Measurements from ENCODE around the gene BRINP1. TPM values are rescaled to one million over a fixed set of nuclear protein-coding genes. Genes with fewer than 3 reads are reported as not detected.
A peak's percentile ranks its signal among the peaks of the same experiment; 100 is the strongest.

The BRINP1 gene
- total and polyA plus RNA-seq, 2 experiments from 2014 or later: 13.4 to 33.5 TPM

- TF ChIP-seq, protein P1, sequence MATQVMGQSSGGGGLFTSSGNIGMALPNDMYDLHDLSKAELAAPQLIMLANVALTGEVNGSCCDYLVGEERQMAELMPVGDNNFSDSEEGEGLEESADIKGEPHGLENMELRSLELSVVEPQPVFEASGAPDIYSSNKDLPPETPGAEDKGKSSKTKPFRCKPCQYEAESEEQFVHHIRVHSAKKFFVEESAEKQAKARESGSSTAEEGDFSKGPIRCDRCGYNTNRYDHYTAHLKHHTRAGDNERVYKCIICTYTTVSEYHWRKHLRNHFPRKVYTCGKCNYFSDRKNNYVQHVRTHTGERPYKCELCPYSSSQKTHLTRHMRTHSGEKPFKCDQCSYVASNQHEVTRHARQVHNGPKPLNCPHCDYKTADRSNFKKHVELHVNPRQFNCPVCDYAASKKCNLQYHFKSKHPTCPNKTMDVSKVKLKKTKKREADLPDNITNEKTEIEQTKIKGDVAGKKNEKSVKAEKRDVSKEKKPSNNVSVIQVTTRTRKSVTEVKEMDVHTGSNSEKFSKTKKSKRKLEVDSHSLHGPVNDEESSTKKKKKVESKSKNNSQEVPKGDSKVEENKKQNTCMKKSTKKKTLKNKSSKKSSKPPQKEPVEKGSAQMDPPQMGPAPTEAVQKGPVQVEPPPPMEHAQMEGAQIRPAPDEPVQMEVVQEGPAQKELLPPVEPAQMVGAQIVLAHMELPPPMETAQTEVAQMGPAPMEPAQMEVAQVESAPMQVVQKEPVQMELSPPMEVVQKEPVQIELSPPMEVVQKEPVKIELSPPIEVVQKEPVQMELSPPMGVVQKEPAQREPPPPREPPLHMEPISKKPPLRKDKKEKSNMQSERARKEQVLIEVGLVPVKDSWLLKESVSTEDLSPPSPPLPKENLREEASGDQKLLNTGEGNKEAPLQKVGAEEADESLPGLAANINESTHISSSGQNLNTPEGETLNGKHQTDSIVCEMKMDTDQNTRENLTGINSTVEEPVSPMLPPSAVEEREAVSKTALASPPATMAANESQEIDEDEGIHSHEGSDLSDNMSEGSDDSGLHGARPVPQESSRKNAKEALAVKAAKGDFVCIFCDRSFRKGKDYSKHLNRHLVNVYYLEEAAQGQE (IDR thresholded peaks at IDR 0.05; ENCODE audit: unreplicated experiment): no peak
- TF ChIP-seq EZH2phosphoT487 (IDR thresholded peaks at IDR 0.05; ENCODE audit: unreplicated experiment) (no peak), ETS1 (IDR thresholded peaks at IDR 0.05) (no peak), NANOG (IDR thresholded peaks at IDR 0.05; ENCODE audit: borderline replicate concordance) (no peak)
Measured at GRCh38 chr9:119372951-119373350, 3.7 kb upstream of the BRINP1 start (continued).

- no peak overlapping the region for H2AFZ ChIP-seq
- no peaks in the 10 kb centered on the region for H3K36me3 ChIP-seq (ENCODE audit: insufficient read depth)
- no peak overlapping the region for H3K27ac ChIP-seq (ENCODE audit: low read depth)
- ATAC-seq (peak; percentile 20), DNase-seq (ENCODE audit: low spot score) (peak; percentile 87)
- H3K9me2 ChIP-seq (ENCODE audit: insufficient read depth): no peaks in the 10 kb centered on the region
- H3K27me3 Mint-ChIP-seq (ENCODE audit: insufficient read depth, low read depth, poor library complexity): peaks cover 6% of the 10 kb centered on the region
- TF ChIP-seq, protein P2, sequence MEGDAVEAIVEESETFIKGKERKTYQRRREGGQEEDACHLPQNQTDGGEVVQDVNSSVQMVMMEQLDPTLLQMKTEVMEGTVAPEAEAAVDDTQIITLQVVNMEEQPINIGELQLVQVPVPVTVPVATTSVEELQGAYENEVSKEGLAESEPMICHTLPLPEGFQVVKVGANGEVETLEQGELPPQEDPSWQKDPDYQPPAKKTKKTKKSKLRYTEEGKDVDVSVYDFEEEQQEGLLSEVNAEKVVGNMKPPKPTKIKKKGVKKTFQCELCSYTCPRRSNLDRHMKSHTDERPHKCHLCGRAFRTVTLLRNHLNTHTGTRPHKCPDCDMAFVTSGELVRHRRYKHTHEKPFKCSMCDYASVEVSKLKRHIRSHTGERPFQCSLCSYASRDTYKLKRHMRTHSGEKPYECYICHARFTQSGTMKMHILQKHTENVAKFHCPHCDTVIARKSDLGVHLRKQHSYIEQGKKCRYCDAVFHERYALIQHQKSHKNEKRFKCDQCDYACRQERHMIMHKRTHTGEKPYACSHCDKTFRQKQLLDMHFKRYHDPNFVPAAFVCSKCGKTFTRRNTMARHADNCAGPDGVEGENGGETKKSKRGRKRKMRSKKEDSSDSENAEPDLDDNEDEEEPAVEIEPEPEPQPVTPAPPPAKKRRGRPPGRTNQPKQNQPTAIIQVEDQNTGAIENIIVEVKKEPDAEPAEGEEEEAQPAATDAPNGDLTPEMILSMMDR (conservative IDR thresholded peaks at IDR 0.05; ENCODE audit: low read depth in 2 of 2): no peak
- TF ChIP-seq ZNF462 (CRISPR knock-in tag; IDR thresholded peaks at IDR 0.05): peak; percentile 45; the same call in 1 of the 2 replicates
- no peak for TF ChIP-seq STAT1 (IDR thresholded peaks at IDR 0.05; ENCODE audit: unreplicated experiment)
- TF ChIP-seq CREB1 (CRISPR knock-in tag; IDR thresholded peaks at IDR 0.05; ENCODE audit: low read depth): 0 out of 2 replicates have a peak, but pooled peaks have one; percentile 50
- TF ChIP-seq, protein P1 (IDR thresholded peaks at IDR 0.05; ENCODE audit: unreplicated experiment): peak; percentile 90
- peaks cover 30% of the 10 kb centered on the region for H3K27me3 ChIP-seq (ENCODE audit: insufficient read depth)
- peaks cover 2% of the 10 kb centered on the region; the same call in 1 of the 3 replicates for H3K36me3 Mint-ChIP-seq (ENCODE audit: low read depth)
- H3F3A ChIP-seq (replicated peaks; ENCODE audit: low read depth): no peaks in the 10 kb centered on the region
- peaks cover 48% of the 10 kb centered on the region for H3K4me1 ChIP-seq (ENCODE audit: insufficient read depth)
- H3K4me2 ChIP-seq: peak overlapping the region; percentile 94
- H3K79me2 ChIP-seq (replicated peaks; ENCODE audit: insufficient read depth): peaks cover 15% of the 10 kb centered on the region
- peak overlapping the region; percentile 90; the same call in 1 of the 2 replicates for H3K4me3 ChIP-seq
- no peak overlapping the region for H3K27ac Mint-ChIP-seq
- H3K4me1 Mint-ChIP-seq: peaks cover 44% of the 10 kb centered on the region
- peak overlapping the region; percentile 36 for H3K4me3 Mint-ChIP-seq
- H4K20me1 ChIP-seq (replicated peaks; ENCODE audit: insufficient read depth): no peaks in the 10 kb centered on the region
- no peaks in the 10 kb centered on the region for H3K9me3 Mint-ChIP-seq
Measured at GRCh38 chr9:119370816-119371215, 1.6 kb upstream of the BRINP1 start.
